Memory B cell (primary cell): ENCODE data around the gene CACNB4.

Source experiments
- ATAC-seq: fragments of 150-1000 bp; cut with Tn5 transposase; 2 replicates; pipeline ENCODE4 v1.10.0; 2021; ENCODE audit warnings: low read depth, mild to moderate bottlenecking, moderate library complexity
- DNase-seq, 2 donors: peaks; one replicate each; pipeline ENCODE4 v3.0.0; 2022; ENCODE audit warnings: low spot score in 2 of 2
- H3K27ac Mint-ChIP-seq: one replicate; pipeline ENCODE4 v1.8.0; 2022; ENCODE audit warnings: mild to moderate bottlenecking, moderate library complexity, mixed read lengths
- H3K27me3 Mint-ChIP-seq: one replicate; pipeline ENCODE4 v1.8.0; 2022; ENCODE audit warnings: mixed read lengths
- H3K36me3 Mint-ChIP-seq: one replicate; pipeline ENCODE4 v1.8.0; 2022; ENCODE audit warnings: mild to moderate bottlenecking, mixed read lengths
- H3K4me1 Mint-ChIP-seq: one replicate; pipeline ENCODE4 v1.8.0; 2022; ENCODE audit warnings: mixed read lengths
- H3K4me3 Mint-ChIP-seq: one replicate; pipeline ENCODE4 v1.8.0; 2022; ENCODE audit warnings: mild to moderate bottlenecking, moderate library complexity, mixed read lengths
- H3K9me3 Mint-ChIP-seq: one replicate; pipeline ENCODE4 v1.8.0; 2022; ENCODE audit warnings: mixed read lengths

The CACNB4 gene

GRCh38 chr2:152075461-152076050 is 23.3 kb downstream of the CACNB4 start:
- peaks cover 2% of the 10 kb centered on the region for H3K9me3 Mint-ChIP-seq
- H3K27me3 Mint-ChIP-seq, result peaks cover 5% of the 10 kb centered on the region
- H3K36me3 Mint-ChIP-seq, result no peaks in the 10 kb centered on the region
- no peak for DNase-seq
- no peak overlapping the region for H3K27ac Mint-ChIP-seq
- H3K4me1 Mint-ChIP-seq, result no peaks in the 10 kb centered on the region
- ATAC-seq, result no peak
- no peak overlapping the region for H3K4me3 Mint-ChIP-seq

- H3K9me3 Mint-ChIP-seq, result peaks cover 2% of the 10 kb centered on the region
- ATAC-seq, result no peak
- H3K4me1 Mint-ChIP-seq, result no peaks in the 10 kb centered on the region
- H3K4me3 Mint-ChIP-seq, result no peak overlapping the region
- DNase-seq, result no peak
- H3K27me3 Mint-ChIP-seq, result peaks cover 5% of the 10 kb centered on the region
- no peaks in the 10 kb centered on the region for H3K36me3 Mint-ChIP-seq
- H3K27ac Mint-ChIP-seq, result no peak overlapping the region
Observed at GRCh38 chr2:152072011-152072410, 26.8 kb downstream of the CACNB4 start.

GRCh38 chr2:152071518-152071917 is 27.3 kb downstream of the CACNB4 start:
- Mint-ChIP-seq H3K4me1 (no peaks in the 10 kb centered on the region), H3K27ac (no peak overlapping the region), H3K4me3 (no peak overlapping the region), H3K36me3 (no peaks in the 10 kb centered on the region), H3K27me3 (peaks cover 5% of the 10 kb centered on the region), H3K9me3 (peaks cover 2% of the 10 kb centered on the region)
- DNase-seq, result no peak
- ATAC-seq, result no peak

GRCh38 chr2:152071092-152071491 is 27.8 kb downstream of the CACNB4 start:
- Mint-ChIP-seq H3K4me3 (no peak overlapping the region), H3K36me3 (no peaks in the 10 kb centered on the region), H3K27me3 (peaks cover 5% of the 10 kb centered on the region), H3K9me3 (peaks cover 2% of the 10 kb centered on the region), H3K27ac (no peak overlapping the region), H3K4me1 (peaks cover under 1% of the 10 kb centered on the region)
- no peak for DNase-seq
- ATAC-seq, result peak; percentile 41

GRCh38 chr2:152068226-152068625 is 30.6 kb downstream of the CACNB4 start:
- H3K4me3 Mint-ChIP-seq, result no peak overlapping the region
- no peak overlapping the region for H3K27ac Mint-ChIP-seq
- ATAC-seq (no peak), DNase-seq (no peak)
- H3K36me3 Mint-ChIP-seq, result no peaks in the 10 kb centered on the region
- peaks cover 2% of the 10 kb centered on the region for H3K4me1 Mint-ChIP-seq
- peaks cover 2% of the 10 kb centered on the region for H3K27me3 Mint-ChIP-seq
- H3K9me3 Mint-ChIP-seq, result no peaks in the 10 kb centered on the region

- Mint-ChIP-seq H3K27me3 (peaks cover 2% of the 10 kb centered on the region), H3K36me3 (no peaks in the 10 kb centered on the region), H3K9me3 (no peaks in the 10 kb centered on the region), H3K4me1 (peaks cover 2% of the 10 kb centered on the region), H3K4me3 (no peak overlapping the region), H3K27ac (no peak overlapping the region)
- ATAC-seq (no peak), DNase-seq (no peak)
Observed at GRCh38 chr2:152067823-152068222, 31.0 kb downstream of the CACNB4 start.

GRCh38 chr2:152065945-152066344 is 32.9 kb downstream of the CACNB4 start:
- H3K4me3 Mint-ChIP-seq, result no peak overlapping the region
- ATAC-seq (no peak), DNase-seq (no peak)
- no peaks in the 10 kb centered on the region for H3K9me3 Mint-ChIP-seq
- H3K27me3 Mint-ChIP-seq, result peaks cover 7% of the 10 kb centered on the region
- peaks cover 6% of the 10 kb centered on the region for H3K4me1 Mint-ChIP-seq
- H3K27ac Mint-ChIP-seq, result no peak overlapping the region
- no peaks in the 10 kb centered on the region for H3K36me3 Mint-ChIP-seq

GRCh38 chr2:152064001-152064400 is 34.8 kb downstream of the CACNB4 start:
- H3K27me3 Mint-ChIP-seq, result peaks cover 9% of the 10 kb centered on the region
- DNase-seq, result no peak
- H3K36me3 Mint-ChIP-seq, result no peaks in the 10 kb centered on the region
- no peak for ATAC-seq
- no peaks in the 10 kb centered on the region for H3K9me3 Mint-ChIP-seq
- peaks cover 6% of the 10 kb centered on the region for H3K4me1 Mint-ChIP-seq
- H3K27ac Mint-ChIP-seq, result no peak overlapping the region
- H3K4me3 Mint-ChIP-seq, result no peak overlapping the region

GRCh38 chr2:152063325-152063924 is 35.4 kb downstream of the CACNB4 start:
- Mint-ChIP-seq H3K4me1 (peaks cover 6% of the 10 kb centered on the region), H3K36me3 (peaks cover under 1% of the 10 kb centered on the region), H3K27ac (no peak overlapping the region), H3K4me3 (no peak overlapping the region), H3K9me3 (no peaks in the 10 kb centered on the region), H3K27me3 (peaks cover 9% of the 10 kb centered on the region)
- DNase-seq (no peak), ATAC-seq (no peak)

GRCh38 chr2:152062125-152063091 is 36.4 kb downstream of the CACNB4 start:
- H3K4me3 Mint-ChIP-seq, result no peak overlapping the region
- peaks cover 6% of the 10 kb centered on the region for H3K36me3 Mint-ChIP-seq
- H3K4me1 Mint-ChIP-seq, result peaks cover 6% of the 10 kb centered on the region
- no peak overlapping the region for H3K27ac Mint-ChIP-seq
- ATAC-seq (no peak), DNase-seq (no peak)
- H3K27me3 Mint-ChIP-seq, result peaks cover 9% of the 10 kb centered on the region
- H3K9me3 Mint-ChIP-seq, result peaks cover 4% of the 10 kb centered on the region

- peaks cover 13% of the 10 kb centered on the region for H3K27me3 Mint-ChIP-seq
- no peak for DNase-seq
- no peak overlapping the region for H3K27ac Mint-ChIP-seq
- H3K4me3 Mint-ChIP-seq, result no peak overlapping the region
- ATAC-seq, result no peak
- peaks cover 6% of the 10 kb centered on the region for H3K36me3 Mint-ChIP-seq
- H3K4me1 Mint-ChIP-seq, result peaks cover 6% of the 10 kb centered on the region
- peaks cover 4% of the 10 kb centered on the region for H3K9me3 Mint-ChIP-seq
Observed at GRCh38 chr2:152061383-152061782, 37.5 kb downstream of the CACNB4 start.

- DNase-seq, result no peak
- no peak overlapping the region for H3K4me3 Mint-ChIP-seq
- ATAC-seq, result no peak
- H3K27me3 Mint-ChIP-seq, result peaks cover 12% of the 10 kb centered on the region
- peaks cover 6% of the 10 kb centered on the region for H3K36me3 Mint-ChIP-seq
- H3K9me3 Mint-ChIP-seq, result peaks cover 4% of the 10 kb centered on the region
- H3K4me1 Mint-ChIP-seq, result peaks cover 4% of the 10 kb centered on the region
- H3K27ac Mint-ChIP-seq, result no peak overlapping the region
Observed at GRCh38 chr2:152058655-152059054, 40.2 kb downstream of the CACNB4 start.

GRCh38 chr2:152056418-152056817 is 42.4 kb downstream of the CACNB4 start:
- Mint-ChIP-seq H3K4me3 (no peak overlapping the region), H3K9me3 (peaks cover 4% of the 10 kb centered on the region), H3K27me3 (peaks cover 7% of the 10 kb centered on the region), H3K36me3 (peaks cover 6% of the 10 kb centered on the region), H3K27ac (no peak overlapping the region), H3K4me1 (no peaks in the 10 kb centered on the region)
- DNase-seq (no peak), ATAC-seq (no peak)

GRCh38 chr2:152055366-152056108 is 43.3 kb downstream of the CACNB4 start:
- Mint-ChIP-seq H3K36me3 (peaks cover 6% of the 10 kb centered on the region), H3K4me3 (no peak overlapping the region), H3K9me3 (peaks cover 4% of the 10 kb centered on the region), H3K27me3 (peaks cover 7% of the 10 kb centered on the region), H3K27ac (no peak overlapping the region), H3K4me1 (no peaks in the 10 kb centered on the region)
- no peak for DNase-seq
- no peak for ATAC-seq
